Inferior parietal cortex (tissue), 1 donor: ENCODE measurements around the gene COL3A1.

Source experiments
- DNase-seq: peaks from one replicate; pipeline ENCODE4 v3.0.0-alpha.2; 2016; ENCODE audit errors: extremely low spot score

The COL3A1 gene

DNA sequence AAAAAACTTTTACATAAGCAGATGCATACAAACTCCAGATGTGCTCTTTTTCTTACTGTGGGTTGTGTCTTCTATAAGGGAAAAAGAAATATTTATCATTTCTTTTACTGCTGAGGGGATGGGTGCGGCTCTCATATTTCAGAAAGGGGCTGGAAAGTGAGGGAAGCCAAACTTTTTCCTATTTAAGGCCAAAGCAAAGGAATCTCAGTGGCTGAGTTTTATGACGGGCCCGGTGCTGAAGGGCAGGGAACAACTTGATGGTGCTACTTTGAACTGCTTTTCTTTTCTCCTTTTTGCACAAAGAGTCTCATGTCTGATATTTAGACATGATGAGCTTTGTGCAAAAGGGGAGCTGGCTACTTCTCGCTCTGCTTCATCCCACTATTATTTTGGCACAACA is at the start of gene COL3A1:
Gene COL3A1 (plus strand): TSS at position 210 of the 400 bp plus-strand sequence. CDS start 117 bp downstream, at position 327.
- no peak for DNase-seq

GRCh38 chr2:188928643-188929042 is 45.5 kb upstream of the COL3A1 start:
- no peak for DNase-seq

GRCh38 chr2:188931361-188931760 is 42.8 kb upstream of the COL3A1 start:
- no peak for DNase-seq

DNA sequence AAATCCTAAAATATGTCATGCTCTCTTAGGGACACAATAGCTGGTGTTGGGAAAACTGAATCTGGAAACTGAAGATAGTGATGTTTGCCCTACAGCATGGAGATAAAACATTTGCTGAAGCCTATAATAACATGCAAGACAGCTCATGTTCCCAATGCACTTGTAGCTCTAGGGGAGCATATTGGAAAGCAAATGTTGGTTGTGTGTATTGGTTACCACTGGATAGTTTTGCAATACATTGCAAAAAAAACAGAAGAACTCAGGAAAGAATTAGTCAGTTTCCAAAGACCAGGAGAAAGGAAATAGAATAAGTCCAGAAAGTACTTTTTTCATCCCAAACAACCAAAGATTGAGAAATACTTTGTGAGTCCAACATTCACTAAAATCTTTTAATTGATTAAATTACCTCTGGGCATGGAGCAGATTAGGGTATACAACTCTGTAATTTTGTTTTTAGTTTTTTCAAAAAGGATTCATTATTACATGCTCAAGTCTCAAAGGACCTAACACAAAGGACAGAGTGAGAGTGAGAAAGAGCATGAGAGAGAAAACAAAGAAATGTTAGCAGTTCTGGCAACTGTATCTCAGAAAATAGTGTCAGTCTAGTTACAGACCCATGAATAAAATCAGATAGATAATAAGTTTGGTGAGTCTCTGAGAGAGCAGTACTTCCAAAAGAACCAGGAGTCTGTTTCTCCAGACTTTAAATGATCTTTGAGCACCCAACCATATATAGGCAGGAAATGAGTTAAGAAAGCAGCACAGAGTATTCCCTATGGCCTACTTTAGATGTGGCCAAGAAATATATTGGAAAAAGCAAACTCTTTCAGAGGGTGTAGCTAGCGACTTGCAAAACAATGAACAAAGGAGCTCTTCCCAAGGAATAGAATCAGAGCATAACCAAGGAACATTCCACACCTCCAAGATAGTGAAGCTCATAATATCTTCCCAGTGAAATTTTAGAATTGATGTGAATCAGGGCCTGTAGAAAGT is 36.6 kb upstream of the COL3A1 start:
- DNase-seq, result no peak

GRCh38 chr2:188940171-188940570 is 34.0 kb upstream of the COL3A1 start:
- DNase-seq, result no peak

- DNase-seq, result no peak
These were observed 29.7 kb upstream of the COL3A1 start for GRCh38 chr2:188944442-188944841.

DNA sequence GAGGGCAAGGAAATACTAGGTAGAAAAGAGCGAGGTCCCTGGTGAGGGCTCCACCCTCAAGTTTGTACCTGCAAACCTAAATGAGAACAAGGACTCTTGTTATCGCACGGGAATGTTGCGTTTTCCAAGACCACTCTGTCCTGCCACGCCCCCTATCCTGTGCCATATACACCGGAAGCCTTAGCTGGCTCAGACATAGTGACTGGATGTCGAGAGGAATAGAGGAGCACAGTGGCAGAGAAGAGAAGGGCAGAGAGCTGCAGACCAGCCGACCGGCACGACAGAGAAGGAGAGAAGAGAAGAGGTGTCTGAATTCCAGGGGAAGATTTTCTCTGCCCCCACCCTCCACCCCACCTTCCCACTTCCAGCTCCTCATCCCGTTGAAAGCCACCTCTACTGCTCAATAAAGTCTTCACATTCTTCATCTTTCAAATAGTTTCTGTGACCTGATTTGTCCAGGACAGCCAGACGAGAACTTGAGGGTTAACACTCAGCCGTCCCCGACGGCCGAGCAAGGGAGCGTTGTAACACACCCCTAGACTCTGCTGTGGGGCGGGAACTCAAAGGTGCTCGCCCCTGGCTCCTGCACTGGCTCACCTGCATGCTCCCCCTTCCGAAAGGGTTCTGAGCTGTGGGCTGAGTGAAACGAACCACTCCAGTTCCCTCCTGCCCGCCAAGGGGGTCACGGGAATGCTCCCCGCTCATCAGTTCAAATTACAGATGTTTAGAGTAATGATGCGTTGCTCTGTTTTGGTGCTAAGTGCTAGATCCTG is 24.9 kb upstream of the COL3A1 start:
- no peak for DNase-seq

DNA sequence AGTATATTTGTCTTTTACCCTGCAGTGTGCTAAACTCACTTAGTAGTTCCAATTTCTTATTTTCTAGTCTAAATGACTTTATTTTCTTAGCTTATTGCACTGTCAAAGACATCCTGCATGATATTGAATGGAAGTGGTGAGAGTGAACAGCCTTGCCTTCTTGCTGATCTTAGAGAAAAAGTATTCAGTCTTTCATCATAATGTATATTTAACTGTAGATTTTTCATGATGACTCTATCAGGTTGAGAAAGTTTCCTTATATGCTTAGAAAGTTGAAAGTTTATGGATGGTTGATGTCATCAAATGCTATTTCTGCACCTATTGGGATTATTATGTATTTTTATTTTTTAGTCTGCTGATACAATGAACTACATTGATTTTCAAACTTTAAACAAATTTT is 21.3 kb upstream of the COL3A1 start:
- no peak for DNase-seq

- DNase-seq, result no peak
These were observed 17.9 kb upstream of the COL3A1 start for GRCh38 chr2:188956290-188956689.

GRCh38 chr2:188956961-188957360 is 17.2 kb upstream of the COL3A1 start:
- DNase-seq, result no peak

- DNase-seq, result no peak
These were observed 16.5 kb upstream of the COL3A1 start for GRCh38 chr2:188957646-188958045.

- DNase-seq, result no peak
These were observed 10.4 kb upstream of the COL3A1 start for GRCh38 chr2:188963741-188964140.

GRCh38 chr2:188964976-188965546 is 9.1 kb upstream of the COL3A1 start:
- DNase-seq, result no peak

GRCh38 chr2:188965563-188965962 is 8.6 kb upstream of the COL3A1 start:
- no peak for DNase-seq

DNA sequence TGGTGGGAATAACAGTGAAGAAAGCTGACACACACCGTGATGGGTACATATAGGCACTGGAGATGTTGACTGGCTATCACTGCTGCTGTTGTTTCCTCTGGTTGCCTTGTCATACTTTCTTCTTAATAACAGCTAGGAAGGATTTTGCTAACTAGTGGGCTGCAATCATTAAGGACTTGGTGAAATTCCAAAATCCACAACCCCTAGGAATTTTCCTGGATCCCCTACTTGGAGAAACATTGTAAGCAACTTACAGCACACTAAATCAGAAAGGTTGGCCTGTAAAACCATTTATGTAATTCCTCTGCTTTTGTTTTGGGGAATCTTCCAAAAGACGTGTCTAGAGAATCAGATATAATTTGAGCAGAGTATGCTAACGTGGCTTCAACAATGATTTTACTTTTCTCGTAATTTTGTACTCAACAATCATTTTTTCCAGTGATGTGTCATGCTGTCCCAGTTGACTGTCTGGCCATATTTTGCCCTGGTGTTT is 8.0 kb upstream of the COL3A1 start:
- no peak for DNase-seq

- DNase-seq, result no peak
These were observed 7.3 kb upstream of the COL3A1 start for GRCh38 chr2:188966728-188967440.

DNA sequence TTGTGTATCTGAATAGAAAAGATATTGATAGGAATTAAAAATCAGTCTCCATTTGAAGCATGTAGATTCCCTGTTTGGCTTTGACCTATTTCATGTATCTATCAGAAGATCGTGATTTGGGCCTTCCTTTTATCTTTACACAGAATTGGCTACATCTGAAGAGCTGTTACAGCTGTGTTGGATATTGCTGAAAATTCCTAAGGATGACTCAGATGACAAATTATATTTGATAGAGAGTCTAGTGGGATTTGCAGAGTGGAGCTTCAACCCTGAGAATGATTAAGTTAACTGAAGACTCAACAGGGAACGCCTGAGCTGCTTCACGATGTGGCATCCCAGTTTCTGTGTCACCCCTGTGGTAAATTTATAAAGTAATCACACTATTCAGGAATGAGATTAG is 4.9 kb upstream of the COL3A1 start:
- no peak for DNase-seq

- DNase-seq, result no peak
These were observed 4.5 kb upstream of the COL3A1 start for GRCh38 chr2:188969651-188970050.

- DNase-seq, result no peak
These were observed 4.0 kb upstream of the COL3A1 start for GRCh38 chr2:188970211-188970610.

DNA sequence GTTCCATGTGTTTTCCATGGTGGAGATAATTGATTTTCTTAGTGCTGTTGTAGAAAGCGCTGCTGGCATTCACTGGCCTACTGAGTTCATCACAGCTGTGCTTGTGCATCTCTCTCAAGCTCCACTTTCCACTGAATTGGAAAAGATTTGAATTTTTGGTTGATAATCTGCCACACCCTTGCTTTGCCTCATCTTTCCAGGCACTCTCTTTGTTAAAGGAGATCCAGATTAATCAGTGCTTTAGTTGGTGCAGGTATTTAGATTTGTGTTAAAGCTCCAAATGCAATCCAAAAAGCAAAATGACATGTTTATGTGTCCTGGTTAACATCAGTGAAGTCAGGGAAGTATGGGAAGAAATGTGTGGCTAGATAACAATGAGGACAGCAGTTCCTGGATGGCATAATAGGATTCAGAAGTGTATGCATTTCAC is 2.7 kb upstream of the COL3A1 start:
- no peak for DNase-seq

- no peak for DNase-seq
These were observed 532 bp upstream of the COL3A1 start for GRCh38 chr2:188973641-188974040.
